IPS DF 6.9 (cell line): ENCODE data around the gene ARID1B.
A peak's percentile ranks its signal among the peaks of the same experiment; 100 is the strongest.

Experiments
- DNase-seq: peaks from one replicate; pipeline ENCODE4 v3.0.0-alpha.2; 2013; ENCODE audit warnings: low read depth, low spot score
- H3K27ac ChIP-seq: one replicate; pipeline ENCODE4 v1.5.1; 2013; ENCODE audit warnings: low read length, control low read depth
- H3K27me3 ChIP-seq: 2 replicates; pipeline ENCODE4 v1.6.1; 2013; ENCODE audit warnings: mild to moderate bottlenecking, low read length; ENCODE audit not compliant: control insufficient read depth, insufficient read depth
- H3K36me3 ChIP-seq: 2 replicates; pipeline ENCODE4 v1.6.1; 2013; ENCODE audit warnings: low read length; ENCODE audit not compliant: control insufficient read depth, insufficient read depth
- H3K4me1 ChIP-seq: 2 replicates; pipeline ENCODE4 v1.6.1; 2013; ENCODE audit warnings: low read length; ENCODE audit not compliant: control insufficient read depth, insufficient read depth
- H3K4me3 ChIP-seq: 2 replicates; pipeline ENCODE4 v1.5.1; 2013; ENCODE audit warnings: mild to moderate bottlenecking, low read length
- H3K9me3 ChIP-seq: 2 replicates; pipeline ENCODE4 v1.6.1; 2013; ENCODE audit warnings: low read length, inconsistent platforms; ENCODE audit not compliant: control insufficient read depth, insufficient read depth
- WGBS: extraction: QIAGEN DNeasy Blood & Tissue Kit; methylation state at CpG from one replicate; pipeline ENCODE4 v1.1.7; 2013; ENCODE audit warnings: mixed read lengths, missing lambda C conversion rate; ENCODE audit not compliant: insufficient read length, insufficient coverage; 5-methylcytosine and 5-hydroxymethylcytosine counted together

The ARID1B gene

GRCh38 chr6:157185986-157186385 is 408.8 kb downstream of the ARID1B start:
- Histone ChIP-seq H3K36me3 (peaks cover 13% of the 10 kb centered on the region), H3K27me3 (no peaks in the 10 kb centered on the region), H3K4me3 (no peak overlapping the region), H3K4me1 (no peaks in the 10 kb centered on the region), H3K9me3 (no peaks in the 10 kb centered on the region), H3K27ac (no peak overlapping the region)
- WGBS: no CpG with 5 or more reads among the region's 6 CpGs
- DNase-seq: no peak

GRCh38 chr6:157186785-157187181 is 409.6 kb downstream of the ARID1B start:
- H3K36me3 ChIP-seq: peaks cover 16% of the 10 kb centered on the region
- no peak overlapping the region for H3K27ac ChIP-seq
- no CpG with 5 or more reads among the region's 3 CpGs for WGBS
- H3K27me3 ChIP-seq: no peaks in the 10 kb centered on the region
- H3K4me3 ChIP-seq: no peak overlapping the region
- no peaks in the 10 kb centered on the region for H3K4me1 ChIP-seq
- DNase-seq: no peak
- no peaks in the 10 kb centered on the region for H3K9me3 ChIP-seq

DNA sequence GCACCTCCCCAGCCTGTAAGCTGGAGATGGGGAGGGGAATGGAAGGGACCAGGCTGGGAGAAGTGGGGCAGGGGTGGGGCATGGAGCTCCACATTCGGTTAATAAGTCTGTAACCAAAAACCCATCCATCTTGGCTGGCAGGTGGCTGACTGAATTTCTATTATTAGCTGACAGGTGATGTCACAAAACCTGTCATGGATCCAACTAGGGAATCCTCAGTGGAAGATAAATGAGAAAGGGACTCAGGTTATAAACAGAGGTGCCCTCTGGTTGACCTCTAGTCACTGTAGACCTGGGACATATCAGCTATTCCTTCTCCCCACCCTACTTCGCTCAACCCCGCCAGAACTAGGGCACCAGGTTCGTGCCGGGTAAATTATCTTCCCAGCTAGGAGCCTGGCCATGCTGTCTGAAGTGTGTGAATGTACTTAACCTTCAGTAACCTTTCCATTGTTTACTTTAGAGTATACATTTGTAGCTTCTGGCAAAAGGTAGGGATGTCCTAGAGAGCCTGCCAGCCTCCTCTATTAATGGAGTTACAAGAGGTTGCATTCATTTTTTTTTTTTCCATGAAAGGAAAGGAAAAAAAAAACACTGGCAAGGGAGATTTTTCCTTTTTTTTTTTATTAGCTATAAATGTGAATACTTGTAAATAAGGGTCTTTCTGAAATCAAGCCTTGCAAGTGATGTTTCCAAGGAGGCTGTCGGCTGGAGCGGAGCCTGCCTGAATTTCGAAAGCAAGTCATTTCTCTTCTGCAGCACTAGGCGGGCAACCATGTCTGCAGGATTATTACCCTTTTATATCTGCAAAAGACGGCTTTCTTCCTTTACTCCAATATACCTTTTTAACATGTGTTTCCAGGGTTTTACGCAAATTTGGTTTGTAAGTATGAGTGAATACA is 410.3 kb downstream of the ARID1B start:
- DNase-seq: no peak
- no peaks in the 10 kb centered on the region for H3K9me3 ChIP-seq
- no CpG with 5 or more reads among the region's 11 CpGs for WGBS
- H3K36me3 ChIP-seq: peaks cover 16% of the 10 kb centered on the region
- H3K27ac ChIP-seq: no peak overlapping the region
- no peak overlapping the region for H3K4me3 ChIP-seq
- H3K4me1 ChIP-seq: no peaks in the 10 kb centered on the region
- H3K27me3 ChIP-seq: no peaks in the 10 kb centered on the region

DNA sequence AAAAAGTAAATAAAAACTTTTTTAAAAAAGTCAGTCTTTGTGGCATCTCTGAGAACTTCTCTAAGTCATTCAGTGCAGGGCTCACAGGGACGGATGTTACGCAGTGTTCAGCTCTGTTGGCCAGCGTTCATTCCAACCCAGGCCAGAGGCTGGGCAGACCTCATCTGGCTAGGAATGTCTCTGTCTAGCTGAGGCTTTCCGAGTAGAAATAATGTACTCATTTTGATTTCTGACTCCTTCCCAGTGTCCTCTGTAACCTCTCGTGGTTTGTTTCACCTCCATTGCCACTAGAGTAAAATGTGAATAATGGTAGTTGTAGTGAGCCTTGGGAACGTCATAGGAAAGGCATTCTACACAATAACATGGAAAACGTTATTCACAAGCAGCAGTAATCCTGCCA is 411.0 kb downstream of the ARID1B start:
- Histone ChIP-seq H3K4me3 (no peak overlapping the region), H3K36me3 (peaks cover 16% of the 10 kb centered on the region), H3K27ac (no peak overlapping the region), H3K4me1 (no peaks in the 10 kb centered on the region), H3K27me3 (no peaks in the 10 kb centered on the region), H3K9me3 (no peaks in the 10 kb centered on the region)
- no peak for DNase-seq
- WGBS: no CpG with 5 or more reads among the region's 7 CpGs

GRCh38 chr6:157193443-157193996 is 416.3 kb downstream of the ARID1B start:
- Histone ChIP-seq H3K4me3 (no peak overlapping the region), H3K27ac (no peak overlapping the region), H3K4me1 (no peaks in the 10 kb centered on the region), H3K36me3 (peaks cover 18% of the 10 kb centered on the region), H3K9me3 (no peaks in the 10 kb centered on the region), H3K27me3 (no peaks in the 10 kb centered on the region)
- no peak for DNase-seq
- WGBS: no CpG with 5 or more reads among the region's 5 CpGs

DNA sequence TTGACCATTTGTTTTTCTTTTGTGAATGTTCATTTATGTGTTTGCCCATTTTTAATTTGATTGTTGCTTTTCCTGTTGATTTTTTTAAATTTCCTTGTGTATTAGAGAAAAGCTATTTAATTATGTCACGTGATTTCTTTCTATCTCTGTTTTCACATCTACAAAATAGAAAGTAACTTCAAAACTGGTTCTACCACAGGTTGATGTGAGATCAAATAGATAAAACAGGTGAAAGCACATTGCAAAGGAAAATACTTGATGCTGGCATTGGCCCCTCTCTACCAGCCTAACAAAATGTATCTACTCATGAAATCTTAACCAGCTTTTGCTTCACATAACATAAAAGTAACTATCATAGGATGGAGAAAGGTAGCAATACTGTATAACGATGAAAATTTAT is 416.9 kb downstream of the ARID1B start:
- H3K4me1 ChIP-seq: no peaks in the 10 kb centered on the region
- WGBS: no CpG with 5 or more reads among the region's 2 CpGs
- no peak for DNase-seq
- H3K27me3 ChIP-seq: no peaks in the 10 kb centered on the region
- no peaks in the 10 kb centered on the region for H3K9me3 ChIP-seq
- peaks cover 21% of the 10 kb centered on the region for H3K36me3 ChIP-seq
- no peak overlapping the region for H3K4me3 ChIP-seq
- H3K27ac ChIP-seq: no peak overlapping the region

DNA sequence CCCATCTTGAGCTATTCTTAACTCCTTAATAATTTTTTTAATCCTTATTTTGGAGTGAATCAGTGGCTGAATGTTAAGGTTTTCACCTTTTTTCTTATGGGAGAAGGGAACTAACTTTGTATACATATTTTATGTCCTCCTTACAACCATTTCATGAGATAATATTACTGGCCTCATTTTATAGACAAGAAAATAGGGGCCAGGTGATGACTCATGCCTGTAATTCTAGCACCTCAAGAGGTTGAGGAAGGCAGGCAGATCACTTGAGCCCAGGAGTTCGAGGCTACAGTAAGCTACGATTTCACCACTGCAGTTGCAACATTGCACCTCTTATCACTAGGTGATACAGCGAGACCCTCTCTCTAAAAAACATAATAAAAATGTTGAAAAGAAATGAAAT is 417.5 kb downstream of the ARID1B start:
- Histone ChIP-seq H3K4me3 (no peak overlapping the region), H3K27ac (no peak overlapping the region), H3K9me3 (no peaks in the 10 kb centered on the region), H3K36me3 (peaks cover 21% of the 10 kb centered on the region), H3K27me3 (no peaks in the 10 kb centered on the region), H3K4me1 (no peaks in the 10 kb centered on the region)
- WGBS: no CpG with 5 or more reads among the region's 3 CpGs
- no peak for DNase-seq

DNA sequence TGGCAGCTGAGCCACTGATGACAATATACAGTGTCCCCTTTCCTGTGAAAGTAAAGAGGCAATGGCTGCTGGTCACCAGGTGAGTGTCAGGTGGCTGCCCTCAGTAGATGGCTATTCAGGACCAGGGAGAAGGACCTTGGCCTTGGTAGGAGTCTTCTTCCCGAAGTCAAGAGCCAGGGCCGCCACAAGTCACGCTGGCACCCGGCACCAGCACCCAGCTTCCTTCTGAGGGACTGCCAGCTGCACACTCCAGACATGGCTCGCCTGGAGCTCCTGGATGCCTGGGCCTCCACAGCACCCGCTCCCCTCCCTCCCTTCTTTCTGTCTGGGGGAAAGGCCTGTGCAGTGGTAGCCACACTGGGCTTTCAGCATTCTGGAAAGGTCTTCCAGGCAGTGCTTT is 419.2 kb downstream of the ARID1B start:
- Histone ChIP-seq H3K27me3 (no peaks in the 10 kb centered on the region), H3K4me3 (no peak overlapping the region), H3K4me1 (no peaks in the 10 kb centered on the region), H3K27ac (no peak overlapping the region), H3K9me3 (no peaks in the 10 kb centered on the region), H3K36me3 (peaks cover 16% of the 10 kb centered on the region)
- no peak for DNase-seq
- WGBS: no CpG with 5 or more reads among the region's 6 CpGs

GRCh38 chr6:157198425-157199279 is 421.5 kb downstream of the ARID1B start:
- no peaks in the 10 kb centered on the region for H3K9me3 ChIP-seq
- no peaks in the 10 kb centered on the region for H3K4me1 ChIP-seq
- H3K4me3 ChIP-seq: peak overlapping the region; percentile 7; the same call in 1 of the 2 replicates
- no CpG with 5 or more reads among the region's 15 CpGs for WGBS
- peaks cover 16% of the 10 kb centered on the region for H3K36me3 ChIP-seq
- DNase-seq: no peak
- H3K27me3 ChIP-seq: no peaks in the 10 kb centered on the region
- H3K27ac ChIP-seq: no peak overlapping the region

DNA sequence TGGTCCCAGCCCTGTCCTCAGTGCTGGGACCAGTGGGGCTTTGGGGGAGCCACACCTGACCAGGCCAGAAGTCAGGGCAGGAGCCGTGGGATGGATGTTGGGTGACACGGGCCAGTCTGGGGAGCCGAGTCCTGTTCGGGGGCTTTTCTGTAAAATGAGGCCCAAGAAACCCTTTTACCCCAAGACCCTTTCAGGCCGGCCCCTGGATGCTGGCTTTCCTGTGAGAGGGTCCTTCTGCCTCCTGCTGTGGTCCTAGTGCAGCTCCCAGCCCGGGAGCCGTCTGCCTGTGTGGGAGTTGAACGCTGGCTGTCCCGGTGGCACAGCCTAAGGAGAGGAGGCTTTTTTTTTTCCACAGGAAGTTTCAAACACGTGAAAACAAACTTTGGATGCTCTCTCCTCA is 422.9 kb downstream of the ARID1B start:
- DNase-seq: no peak
- Histone ChIP-seq H3K4me3 (no peak overlapping the region), H3K27me3 (no peaks in the 10 kb centered on the region), H3K4me1 (no peaks in the 10 kb centered on the region), H3K27ac (no peak overlapping the region), H3K36me3 (peaks cover 15% of the 10 kb centered on the region), H3K9me3 (no peaks in the 10 kb centered on the region)
- WGBS: no CpG with 5 or more reads among the region's 10 CpGs
